Measurements from ENCODE around the gene CRCP. TPM values are rescaled to one million over a fixed set of nuclear protein-coding genes. Genes with fewer than 3 reads are reported as not detected.
"Not testable (repeated sequence)": the region's sequence is repeated elsewhere in the genome, so short reads cannot be mapped to it uniquely, and the experiment has no call there.

CRCP gene
- total and polyA plus RNA-seq, 10 donors = 11.5 to 46.2 (median 41.7) TPM

GRCh38 chr7:66100408-66101050 is 14.1 kb upstream of the CRCP start:
- intact Hi-C loops (cut with DNase I; ENCODE audit: low total_unique reads) = no loop called here
- peak overlapping the region in 7 of 8 donors; percentile 5 to 59 (median 29) for H3K4me3 ChIP-seq
- H3K36me3 ChIP-seq = no peaks in the 10 kb centered on the region
- no peak for DNase-seq
- TF ChIP-seq CTCF (IDR thresholded peaks at IDR 0.05 in 8 of 11, conservative IDR thresholded peaks at IDR 0.05 in 3 of 11) (no peak), POLR2A (IDR thresholded peaks at IDR 0.05) (no peak), POLR2AphosphoS5 (IDR thresholded peaks at IDR 0.05) (no peak)
- WGBS, 5 donors = 62 to 83% (median 68%) methylated on average over 12 of the region's 12 CpGs
- peaks cover 0 to 16% (median 13%) of the 10 kb centered on the region in 6 donors for H3K4me1 ChIP-seq
- no peaks in the 10 kb centered on the region for H3K9me3 ChIP-seq
- no peaks in the 10 kb centered on the region for H3K27me3 ChIP-seq (replicated peaks in 1 of 7)
- peak overlapping the region; percentile 27 to 84 (median 75) for H3K27ac ChIP-seq

- H3K4me1 ChIP-seq = peaks cover 0 to 16% (median 13%) of the 10 kb centered on the region in 6 donors
- 92 to 99% (median 98%) methylated on average over 6 of the region's 6 CpGs for WGBS, 5 donors
- H3K36me3 ChIP-seq; H3K4me3 ChIP-seq; H3K9me3 ChIP-seq; H3K27ac ChIP-seq; intact Hi-C loops (cut with DNase I; ENCODE audit: low total_unique reads); H3K27me3 ChIP-seq (replicated peaks in 1 of 7); DNase-seq: not testable (repeated sequence)
These were observed 12.5 kb upstream of the CRCP start for GRCh38 chr7:66102168-66102567.

GRCh38 chr7:66103994-66104393 is 10.7 kb upstream of the CRCP start:
- H3K27ac ChIP-seq; H3K36me3 ChIP-seq; intact Hi-C loops (cut with DNase I; ENCODE audit: low total_unique reads); H3K27me3 ChIP-seq (replicated peaks in 1 of 7); H3K9me3 ChIP-seq; DNase-seq; H3K4me3 ChIP-seq: not testable (repeated sequence)
- WGBS, 5 donors = 92 to 97% (median 93%) methylated on average over 3 of the region's 3 CpGs
- H3K4me1 ChIP-seq = peaks cover 0 to 16% (median 13%) of the 10 kb centered on the region in 6 donors

- TF ChIP-seq CTCF (IDR thresholded peaks at IDR 0.05 in 8 of 11, conservative IDR thresholded peaks at IDR 0.05 in 3 of 11) = no peak
- TF ChIP-seq POLR2AphosphoS5 (IDR thresholded peaks at IDR 0.05) = no peak
- no peak for TF ChIP-seq POLR2A (IDR thresholded peaks at IDR 0.05)
- Histone ChIP-seq H3K9me3 (no peaks in the 10 kb centered on the region), H3K27ac (no peak overlapping the region), H3K4me1 (peaks cover 0 to 7% (median 6%) of the 10 kb centered on the region in 6 donors), H3K36me3 (no peaks in the 10 kb centered on the region), H3K27me3 (replicated peaks in 1 of 7) (no peaks in the 10 kb centered on the region), H3K4me3 (no peak overlapping the region)
- 87 to 96% (median 89%) methylated on average over 5 of the region's 5 CpGs for WGBS, 5 donors
- intact Hi-C loops (cut with DNase I; ENCODE audit: low total_unique reads) = no loop called here
- no peak for DNase-seq
These were observed 9.3 kb upstream of the CRCP start for GRCh38 chr7:66105263-66105748.

- H3K27me3 ChIP-seq (replicated peaks in 1 of 7); H3K27ac ChIP-seq; intact Hi-C loops (cut with DNase I; ENCODE audit: low total_unique reads); H3K9me3 ChIP-seq; H3K4me1 ChIP-seq; H3K36me3 ChIP-seq; H3K4me3 ChIP-seq: not testable (repeated sequence)
- peak; percentile 15 for DNase-seq
- WGBS, 5 donors = 67 to 89% (median 84%) methylated on average over 5 of the region's 5 CpGs
These were observed 6.2 kb upstream of the CRCP start for GRCh38 chr7:66108410-66108809.

Measured in spleen (tissue), 11 donors.